Kidney capillary endothelial cell (primary cell): ENCODE results near the gene MPRIP.
A peak's percentile ranks its signal among the peaks of the same experiment; 100 is the strongest.
"Not testable (repeated sequence)": the region's sequence is repeated elsewhere in the genome, so short reads cannot be mapped to it uniquely, and the experiment has no call there.

Experiments used
- DNase-seq: peaks from one replicate; pipeline ENCODE4 v3.0.0-alpha.2; 2018; ENCODE audit warnings: low spot score

The MPRIP gene

GRCh38 chr17:17042384-17042736 lies at the start of gene MPRIP:
TSS of gene MPRIP (plus strand) at chr17:17042457. CDS start at chr17:17042849, 392 bp downstream.
- DNase-seq, result no peak

- DNase-seq, result no peak
Measured at GRCh38 chr17:16994631-16995030, 47.6 kb upstream of the MPRIP start.

GRCh38 chr17:16995930-16996329 lies 46.3 kb upstream of the MPRIP start:
- DNase-seq, result no peak

- not testable (repeated sequence) for DNase-seq
Measured at GRCh38 chr17:16996726-16997125, 45.5 kb upstream of the MPRIP start.

- DNase-seq, result no peak
Measured at GRCh38 chr17:16997514-16998429, 44.5 kb upstream of the MPRIP start.

GRCh38 chr17:16999931-17000625 lies 42.2 kb upstream of the MPRIP start:
- DNase-seq, result no peak

GRCh38 chr17:17001076-17001777 lies 41.0 kb upstream of the MPRIP start:
- no peak for DNase-seq

- DNase-seq, result peak; percentile 48
Measured at GRCh38 chr17:17001874-17002520, 40.3 kb upstream of the MPRIP start.

GRCh38 chr17:17002731-17003715 lies 39.2 kb upstream of the MPRIP start:
- DNase-seq, result not testable (repeated sequence)

- DNase-seq, result no peak
Measured at GRCh38 chr17:17004251-17004996, 37.8 kb upstream of the MPRIP start.

GRCh38 chr17:17004997-17005614 lies 37.2 kb upstream of the MPRIP start:
- DNase-seq, result not testable (repeated sequence)

GRCh38 chr17:17007891-17008290 lies 34.4 kb upstream of the MPRIP start:
- not testable (repeated sequence) for DNase-seq

- not testable (repeated sequence) for DNase-seq
Measured at GRCh38 chr17:17008621-17009397, 33.4 kb upstream of the MPRIP start.

GRCh38 chr17:17009972-17010371 lies 32.3 kb upstream of the MPRIP start:
- not testable (repeated sequence) for DNase-seq

GRCh38 chr17:17010545-17011034 lies 31.7 kb upstream of the MPRIP start:
- DNase-seq, result not testable (repeated sequence)

- not testable (repeated sequence) for DNase-seq
Measured at GRCh38 chr17:17011043-17011907, 31.0 kb upstream of the MPRIP start.
